Progenitor cell of endocrine pancreas (in vitro differentiated cells): ENCODE measurements around the gene ARHGAP15. TPM values are rescaled to one million over a fixed set of nuclear protein-coding genes. Genes with fewer than 3 reads are reported as not detected.

Experiments used
- DNase-seq: peaks from one replicate; pipeline ENCODE4 v3.0.0; 2021; ENCODE audit warnings: low spot score; ENCODE audit not compliant: unreplicated experiment
- H3K27ac Mint-ChIP-seq: 2 replicates; pipeline ENCODE4 v1.8.0; 2021; ENCODE audit warnings: mild to moderate bottlenecking, moderate library complexity, mixed read lengths
- H3K27me3 Mint-ChIP-seq: 2 replicates; pipeline ENCODE4 v1.8.0; 2021; ENCODE audit warnings: mixed read lengths
- H3K36me3 Mint-ChIP-seq: 2 replicates; pipeline ENCODE4 v1.8.0; 2022; ENCODE audit warnings: mixed read lengths; ENCODE audit not compliant: insufficient read depth
- H3K4me1 Mint-ChIP-seq: 2 replicates; pipeline ENCODE4 v1.8.0; 2021; ENCODE audit warnings: low read depth, mixed read lengths
- H3K4me3 Mint-ChIP-seq: 2 replicates; pipeline ENCODE4 v1.8.0; 2021; ENCODE audit warnings: low read depth, mild to moderate bottlenecking, moderate library complexity, mixed read lengths
- H3K9me3 Mint-ChIP-seq: 2 replicates; pipeline ENCODE4 v1.8.0; 2021; ENCODE audit warnings: low read depth, mixed read lengths
- total RNA-seq: library from RNA; stranded (reverse); gene quantifications from 2 replicates; pipeline ENCODE4 v1.2.1, GENCODE V29; 2021
- TF ChIP-seq, protein P1 (sequence below): fragments of 200-600 bp; sonication (generic); IDR thresholded peaks from one replicate; pipeline ENCODE4 v1.5.0; 2021; ENCODE audit warnings: antibody characterized with exemption, mild to moderate bottlenecking; ENCODE audit not compliant: unreplicated experiment

Gene ARHGAP15
- total RNA-seq, 1 donor from 2014 or later, result not detected

GRCh38 chr2:143550500-143550899, 421.3 kb downstream of the ARHGAP15 start:
- Mint-ChIP-seq H3K36me3 (no peaks in the 10 kb centered on the region), H3K9me3 (no peaks in the 10 kb centered on the region), H3K27me3 (no peaks in the 10 kb centered on the region), H3K4me3 (no peak overlapping the region), H3K27ac (no peak overlapping the region), H3K4me1 (no peaks in the 10 kb centered on the region)
- TF ChIP-seq, protein P1, sequence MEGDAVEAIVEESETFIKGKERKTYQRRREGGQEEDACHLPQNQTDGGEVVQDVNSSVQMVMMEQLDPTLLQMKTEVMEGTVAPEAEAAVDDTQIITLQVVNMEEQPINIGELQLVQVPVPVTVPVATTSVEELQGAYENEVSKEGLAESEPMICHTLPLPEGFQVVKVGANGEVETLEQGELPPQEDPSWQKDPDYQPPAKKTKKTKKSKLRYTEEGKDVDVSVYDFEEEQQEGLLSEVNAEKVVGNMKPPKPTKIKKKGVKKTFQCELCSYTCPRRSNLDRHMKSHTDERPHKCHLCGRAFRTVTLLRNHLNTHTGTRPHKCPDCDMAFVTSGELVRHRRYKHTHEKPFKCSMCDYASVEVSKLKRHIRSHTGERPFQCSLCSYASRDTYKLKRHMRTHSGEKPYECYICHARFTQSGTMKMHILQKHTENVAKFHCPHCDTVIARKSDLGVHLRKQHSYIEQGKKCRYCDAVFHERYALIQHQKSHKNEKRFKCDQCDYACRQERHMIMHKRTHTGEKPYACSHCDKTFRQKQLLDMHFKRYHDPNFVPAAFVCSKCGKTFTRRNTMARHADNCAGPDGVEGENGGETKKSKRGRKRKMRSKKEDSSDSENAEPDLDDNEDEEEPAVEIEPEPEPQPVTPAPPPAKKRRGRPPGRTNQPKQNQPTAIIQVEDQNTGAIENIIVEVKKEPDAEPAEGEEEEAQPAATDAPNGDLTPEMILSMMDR, result no peak
- DNase-seq, result no peak

DNA sequence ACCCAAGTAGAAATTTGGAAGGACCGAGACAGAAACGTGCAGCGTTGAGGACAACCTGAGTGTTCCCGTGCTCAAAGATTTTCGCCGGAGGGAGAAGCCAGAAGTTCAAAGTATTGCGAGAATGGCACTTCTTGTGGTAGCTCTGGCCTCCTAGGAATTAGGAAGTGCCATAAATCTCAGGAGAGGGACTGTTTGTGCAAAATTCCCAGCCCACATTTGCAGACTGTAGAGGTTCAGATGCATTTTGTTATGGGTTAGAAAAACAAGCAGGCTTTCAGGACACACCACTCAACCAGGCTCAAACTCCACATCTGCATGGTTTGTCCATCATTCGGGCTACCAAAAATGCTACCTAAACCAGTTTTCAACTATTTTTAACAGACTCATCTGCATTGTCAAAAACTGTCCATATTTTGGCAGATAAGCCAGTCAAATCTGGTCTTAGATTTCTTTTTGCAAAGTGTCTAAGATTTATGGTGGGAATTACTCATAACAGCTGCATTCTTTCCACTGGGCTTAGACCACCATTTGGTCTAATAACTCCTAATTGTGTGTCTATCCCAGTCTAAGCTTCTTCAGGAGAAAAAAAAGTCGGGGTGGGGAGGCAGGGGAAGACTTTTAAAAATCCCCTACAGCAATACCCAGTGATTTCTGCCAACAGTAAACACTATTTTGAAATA, 422.9 kb downstream of the ARHGAP15 start:
- Mint-ChIP-seq H3K4me1 (no peaks in the 10 kb centered on the region), H3K36me3 (no peaks in the 10 kb centered on the region), H3K9me3 (no peaks in the 10 kb centered on the region), H3K27ac (no peak overlapping the region), H3K27me3 (no peaks in the 10 kb centered on the region), H3K4me3 (no peak overlapping the region)
- no peak for DNase-seq
- TF ChIP-seq, protein P1, result no peak

- Mint-ChIP-seq H3K9me3 (no peaks in the 10 kb centered on the region), H3K36me3 (no peaks in the 10 kb centered on the region), H3K27ac (no peak overlapping the region), H3K27me3 (no peaks in the 10 kb centered on the region), H3K4me3 (no peak overlapping the region), H3K4me1 (no peaks in the 10 kb centered on the region)
- TF ChIP-seq, protein P1, result no peak
- no peak for DNase-seq
These were observed 424.0 kb downstream of the ARHGAP15 start for GRCh38 chr2:143553261-143553660.

DNA sequence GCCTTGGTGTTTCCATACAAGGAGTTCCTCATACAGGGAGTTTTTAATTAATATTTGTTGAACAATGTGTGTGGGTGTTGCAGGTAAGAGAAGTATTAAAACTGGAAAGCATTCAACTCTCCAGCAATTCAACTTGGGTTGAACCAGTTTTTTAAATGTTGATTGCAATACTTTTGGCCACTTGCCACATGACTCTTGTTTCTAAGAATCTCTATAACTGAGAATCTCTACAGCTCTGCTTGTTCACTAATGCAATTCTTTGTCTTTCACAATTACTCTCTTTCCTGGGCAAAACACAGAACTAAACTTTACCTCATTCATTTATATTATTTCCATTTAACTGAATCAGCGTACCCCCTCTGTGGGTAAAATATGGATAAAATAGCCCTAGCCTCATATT, 429.4 kb downstream of the ARHGAP15 start:
- Mint-ChIP-seq H3K4me1 (no peaks in the 10 kb centered on the region), H3K4me3 (no peak overlapping the region), H3K27ac (no peak overlapping the region), H3K9me3 (no peaks in the 10 kb centered on the region), H3K36me3 (no peaks in the 10 kb centered on the region), H3K27me3 (no peaks in the 10 kb centered on the region)
- no peak for DNase-seq
- TF ChIP-seq, protein P1, result no peak

GRCh38 chr2:143559147-143559546, 429.9 kb downstream of the ARHGAP15 start:
- TF ChIP-seq, protein P1, result no peak
- Mint-ChIP-seq H3K36me3 (no peaks in the 10 kb centered on the region), H3K4me3 (no peak overlapping the region), H3K27ac (no peak overlapping the region), H3K4me1 (no peaks in the 10 kb centered on the region), H3K27me3 (no peaks in the 10 kb centered on the region), H3K9me3 (no peaks in the 10 kb centered on the region)
- no peak for DNase-seq
